Lower leg skin (tissue), 3 donors: ENCODE results near the gene GRIK3.

Experiments
- CTCF ChIP-seq, 3 donors: fragments of 450-650 bp; IDR thresholded peaks; one replicate each; pipeline ENCODE4 v1.5.1; 2016; ENCODE audit warnings: antibody characterized with exemption in 3 of 3, mild to moderate bottlenecking in 3 of 3, moderate library complexity in 2 of 3
- POLR2A ChIP-seq, 2 donors: fragments of 450-650 bp; IDR thresholded peaks; one replicate each; pipeline ENCODE4 v1.6.1; 2016 to 2017; ENCODE audit warnings: antibody characterized with exemption in 2 of 2, mild to moderate bottlenecking in 1 of 2, moderate library complexity in 1 of 2

- TF ChIP-seq CTCF (IDR thresholded peaks at IDR 0.05) (no peak), POLR2A (IDR thresholded peaks at IDR 0.05) (no peak)
Observed at GRCh38 chr1:37042506-37042905, 8.2 kb upstream of the GRIK3 start.
